ENCODE measurements around the gene EMP3. TPM values are rescaled to one million over a fixed set of nuclear protein-coding genes. Genes with fewer than 3 reads are reported as not detected.

EMP3 gene
- total RNA-seq, result 23.1 and 96.8 TPM in 2 replicates

- TF ChIP-seq CTCF (conservative IDR thresholded peaks at IDR 0.05; ENCODE audit: low read depth, low read length), result no peak
- H3K4me3 ChIP-seq (ENCODE audit: low read depth, low read length), result peak within 1 kb of the TSS; percentile 78
- DNase-seq (ENCODE audit: low read depth), result no peak
Measured at GRCh38 chr19:48325265-48325910, at the start of gene EMP3. Gene EMP3 (plus strand): TSS chr19:48325552. CDS start chr19:48326845, 1,293 bp downstream.

GRCh38 chr19:48279747-48280146, 45.6 kb upstream of the EMP3 start:
- DNase-seq (ENCODE audit: low read depth), result no peak
- H3K4me3 ChIP-seq (ENCODE audit: low read depth, low read length), result no peak overlapping the region
- no peak for TF ChIP-seq CTCF (conservative IDR thresholded peaks at IDR 0.05; ENCODE audit: low read depth, low read length)

- DNase-seq (ENCODE audit: low read depth), result no peak
- H3K4me3 ChIP-seq (ENCODE audit: low read depth, low read length), result no peak overlapping the region
Measured at GRCh38 chr19:48283908-48284307, 41.4 kb upstream of the EMP3 start.

GRCh38 chr19:48284896-48285295, 40.5 kb upstream of the EMP3 start:
- H3K4me3 ChIP-seq (ENCODE audit: low read depth, low read length), result no peak overlapping the region
- DNase-seq (ENCODE audit: low read depth), result no peak
- TF ChIP-seq CTCF (conservative IDR thresholded peaks at IDR 0.05; ENCODE audit: low read depth, low read length), result no peak

More at GRCh38 chr19:48283908-48284307, 41.4 kb upstream of the EMP3 start:
- no peak for TF ChIP-seq CTCF (conservative IDR thresholded peaks at IDR 0.05; ENCODE audit: low read depth, low read length)

GRCh38 chr19:48287748-48288147, 37.6 kb upstream of the EMP3 start:
- H3K4me3 ChIP-seq (ENCODE audit: low read depth, low read length), result no peak overlapping the region
- no peak for TF ChIP-seq CTCF (conservative IDR thresholded peaks at IDR 0.05; ENCODE audit: low read depth, low read length)

GRCh38 chr19:48290401-48290770, 35.0 kb upstream of the EMP3 start:
- TF ChIP-seq CTCF (conservative IDR thresholded peaks at IDR 0.05; ENCODE audit: low read depth, low read length), result no peak
- no peak for DNase-seq (ENCODE audit: low read depth)
- H3K4me3 ChIP-seq (ENCODE audit: low read depth, low read length), result no peak overlapping the region

More at GRCh38 chr19:48287748-48288147, 37.6 kb upstream of the EMP3 start:
- DNase-seq (ENCODE audit: low read depth), result no peak
